Neural crest cell (in vitro differentiated cells): ENCODE data around the gene LARP1. TPM values are rescaled to one million over a fixed set of nuclear protein-coding genes. Genes with fewer than 3 reads are reported as not detected.

Experiments
- DNase-seq: peaks from one replicate; pipeline ENCODE4 v3.0.0; 2021; ENCODE audit warnings: low read depth, mixed read lengths, low spot score
- H3K27ac Mint-ChIP-seq: one replicate; pipeline ENCODE4 v1.8.0; 2021; ENCODE audit warnings: mild to moderate bottlenecking, mixed read lengths; ENCODE audit not compliant: unreplicated experiment
- H3K27me3 Mint-ChIP-seq: 2 replicates; pipeline ENCODE4 v1.8.0; 2021; ENCODE audit warnings: low read depth, mild to moderate bottlenecking, mixed read lengths
- H3K36me3 Mint-ChIP-seq: 2 replicates; pipeline ENCODE4 v1.8.0; 2021; ENCODE audit warnings: low read depth, mild to moderate bottlenecking, mixed read lengths
- H3K4me1 Mint-ChIP-seq: 2 replicates; pipeline ENCODE4 v1.8.0; 2021; ENCODE audit warnings: mixed read lengths
- H3K4me3 Mint-ChIP-seq: one replicate; pipeline ENCODE4 v1.8.0; 2021; ENCODE audit warnings: mild to moderate bottlenecking, mixed read lengths
- H3K9me3 Mint-ChIP-seq: 2 replicates; pipeline ENCODE4 v1.8.0; 2021; ENCODE audit warnings: mixed read lengths
- total RNA-seq: library from RNA; stranded (reverse); gene quantifications from 2 replicates; pipeline ENCODE4 v1.2.1, GENCODE V29; 2021
- TF ChIP-seq, protein P1 (sequence below): fragments of 200-600 bp; sonication (generic); conservative IDR thresholded peaks from 2 replicates; pipeline ENCODE4 v1.5.0; 2021; ENCODE audit warnings: antibody characterized with exemption, mild to moderate bottlenecking

The LARP1 gene
- total RNA-seq, 1 donor from 2014 or later = 231 TPM

DNA sequence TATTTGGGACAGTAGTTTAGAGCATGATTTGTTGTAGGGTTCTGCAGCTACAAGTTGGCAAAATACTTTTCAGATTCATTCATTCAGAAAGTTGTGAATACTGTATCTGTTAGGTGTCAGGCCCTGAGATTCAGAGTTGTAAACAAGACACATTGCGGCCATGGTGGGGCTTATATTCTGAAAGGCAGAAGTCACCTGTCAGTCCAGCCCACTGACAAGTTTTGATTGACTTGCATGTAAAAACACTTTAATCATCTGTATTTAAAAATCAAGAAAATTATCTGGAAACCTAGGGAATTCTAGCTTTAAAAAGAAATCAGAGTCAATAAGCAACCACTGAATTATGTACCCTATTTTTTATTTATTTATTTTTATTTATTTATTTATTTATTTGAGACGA is 13.0 kb downstream of the LARP1 start:
- DNase-seq = no peak
- H3K4me1 Mint-ChIP-seq = peaks cover 65% of the 10 kb centered on the region
- H3K27me3 Mint-ChIP-seq = no peaks in the 10 kb centered on the region
- H3K9me3 Mint-ChIP-seq = no peaks in the 10 kb centered on the region
- H3K27ac Mint-ChIP-seq = no peak overlapping the region
- H3K4me3 Mint-ChIP-seq = no peak overlapping the region
- TF ChIP-seq, protein P1, sequence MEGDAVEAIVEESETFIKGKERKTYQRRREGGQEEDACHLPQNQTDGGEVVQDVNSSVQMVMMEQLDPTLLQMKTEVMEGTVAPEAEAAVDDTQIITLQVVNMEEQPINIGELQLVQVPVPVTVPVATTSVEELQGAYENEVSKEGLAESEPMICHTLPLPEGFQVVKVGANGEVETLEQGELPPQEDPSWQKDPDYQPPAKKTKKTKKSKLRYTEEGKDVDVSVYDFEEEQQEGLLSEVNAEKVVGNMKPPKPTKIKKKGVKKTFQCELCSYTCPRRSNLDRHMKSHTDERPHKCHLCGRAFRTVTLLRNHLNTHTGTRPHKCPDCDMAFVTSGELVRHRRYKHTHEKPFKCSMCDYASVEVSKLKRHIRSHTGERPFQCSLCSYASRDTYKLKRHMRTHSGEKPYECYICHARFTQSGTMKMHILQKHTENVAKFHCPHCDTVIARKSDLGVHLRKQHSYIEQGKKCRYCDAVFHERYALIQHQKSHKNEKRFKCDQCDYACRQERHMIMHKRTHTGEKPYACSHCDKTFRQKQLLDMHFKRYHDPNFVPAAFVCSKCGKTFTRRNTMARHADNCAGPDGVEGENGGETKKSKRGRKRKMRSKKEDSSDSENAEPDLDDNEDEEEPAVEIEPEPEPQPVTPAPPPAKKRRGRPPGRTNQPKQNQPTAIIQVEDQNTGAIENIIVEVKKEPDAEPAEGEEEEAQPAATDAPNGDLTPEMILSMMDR = no peak
- H3K36me3 Mint-ChIP-seq = no peaks in the 10 kb centered on the region

DNA sequence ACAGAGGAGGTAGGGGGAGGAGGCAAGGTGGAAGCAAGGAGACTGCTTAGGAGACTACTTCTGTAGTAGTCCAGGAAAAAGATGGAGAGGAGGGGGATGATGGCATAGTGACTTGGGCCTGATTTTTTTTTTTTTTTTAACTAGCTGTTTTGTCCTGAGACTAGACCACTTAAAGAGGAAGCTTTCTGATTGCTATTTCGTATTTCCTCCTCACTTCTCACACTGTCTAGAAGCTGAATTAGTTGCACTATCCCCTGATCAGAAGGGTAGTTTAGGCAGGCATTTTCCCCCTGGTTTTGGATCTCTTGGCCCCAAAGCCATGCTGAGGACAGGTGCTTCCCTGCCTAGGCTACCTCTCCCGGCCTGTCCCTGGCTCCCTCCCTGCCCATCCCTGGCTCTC is 14.9 kb downstream of the LARP1 start:
- H3K27ac Mint-ChIP-seq = peak overlapping the region; percentile 14
- peaks cover 68% of the 10 kb centered on the region for H3K4me1 Mint-ChIP-seq
- H3K4me3 Mint-ChIP-seq = no peak overlapping the region
- no peaks in the 10 kb centered on the region for H3K9me3 Mint-ChIP-seq
- DNase-seq = no peak
- H3K36me3 Mint-ChIP-seq = no peaks in the 10 kb centered on the region
- H3K27me3 Mint-ChIP-seq = no peaks in the 10 kb centered on the region
- TF ChIP-seq, protein P1 = no peak

DNA sequence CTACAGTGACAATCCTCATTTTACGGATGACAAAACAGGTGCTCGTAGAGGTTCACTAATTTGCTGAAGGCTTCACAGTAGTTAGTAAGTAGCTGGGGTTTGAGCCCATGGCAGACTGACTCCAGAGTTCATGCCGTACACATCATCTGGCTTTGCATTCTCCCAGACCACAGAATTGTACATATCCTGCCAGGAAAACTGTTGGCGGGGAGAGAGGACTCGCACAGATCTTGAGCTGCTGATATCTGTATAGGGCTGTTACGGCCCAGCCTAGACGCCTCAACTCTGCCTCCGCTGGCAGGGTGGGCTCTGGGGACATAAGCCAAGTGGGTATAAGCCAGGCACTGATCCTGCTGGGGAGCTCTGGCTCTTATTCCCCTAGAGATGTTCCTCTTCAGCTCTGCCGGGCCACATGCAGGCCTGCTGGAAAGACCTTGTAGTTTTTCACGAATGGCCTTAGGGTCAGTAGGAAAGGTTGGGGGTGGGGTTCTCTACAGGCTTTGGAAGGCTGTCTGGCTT is 16.3 kb downstream of the LARP1 start:
- DNase-seq = peak; percentile 10
- TF ChIP-seq, protein P1 = no peak
- H3K4me1 Mint-ChIP-seq = peaks cover 60% of the 10 kb centered on the region

DNA sequence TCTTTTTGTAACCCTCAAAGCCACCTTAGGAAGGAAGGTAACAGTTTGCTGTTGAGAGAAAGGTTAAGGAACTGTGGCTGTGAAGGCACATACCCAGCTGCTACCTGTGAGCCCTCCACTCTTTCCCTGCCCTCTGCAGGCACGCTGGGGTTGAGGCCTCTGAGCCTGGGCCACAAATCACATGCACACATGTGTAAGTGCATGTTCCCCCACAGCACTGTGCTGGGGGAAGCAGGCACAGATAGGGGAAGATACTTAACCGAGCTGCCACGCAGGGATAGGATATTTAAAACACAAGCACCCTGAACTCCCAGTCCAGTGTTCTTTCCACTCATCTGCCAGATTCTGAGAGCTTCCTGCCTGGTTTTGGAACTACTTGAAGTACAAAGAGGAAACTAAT is 18.1 kb downstream of the LARP1 start:
- H3K9me3 Mint-ChIP-seq = no peaks in the 10 kb centered on the region
- DNase-seq = no peak
- H3K27ac Mint-ChIP-seq = no peak overlapping the region
- TF ChIP-seq, protein P1 = no peak
- no peak overlapping the region for H3K4me3 Mint-ChIP-seq
- H3K27me3 Mint-ChIP-seq = no peaks in the 10 kb centered on the region
- H3K36me3 Mint-ChIP-seq = no peaks in the 10 kb centered on the region
- peaks cover 47% of the 10 kb centered on the region for H3K4me1 Mint-ChIP-seq

More for the DNA sequence above, 16.3 kb downstream of the LARP1 start:
- no peaks in the 10 kb centered on the region for H3K27me3 Mint-ChIP-seq
- no peaks in the 10 kb centered on the region for H3K36me3 Mint-ChIP-seq
- peak overlapping the region; percentile 28 for H3K4me3 Mint-ChIP-seq
- no peaks in the 10 kb centered on the region for H3K9me3 Mint-ChIP-seq
- H3K27ac Mint-ChIP-seq = peak overlapping the region; percentile 46

DNA sequence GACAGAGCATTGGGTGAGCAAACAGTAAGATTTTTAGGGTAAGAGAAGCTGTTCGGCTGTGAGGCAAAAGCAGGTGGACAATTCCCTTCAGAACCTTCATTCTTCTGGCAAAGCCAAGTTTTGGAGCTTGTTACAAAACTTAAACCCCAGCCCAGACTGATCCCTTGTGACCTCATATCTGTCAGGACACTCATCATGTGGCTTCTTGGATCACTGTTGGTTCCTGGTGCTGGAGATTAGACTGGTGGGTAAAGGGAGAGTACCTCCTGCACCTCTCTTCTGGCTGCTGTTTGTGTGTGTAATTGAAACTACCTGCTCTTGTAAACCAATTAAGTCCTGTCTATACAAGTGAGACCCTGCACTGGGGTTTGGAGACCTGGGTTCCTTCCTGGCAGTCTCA is 21.0 kb downstream of the LARP1 start:
- Mint-ChIP-seq H3K36me3 (no peaks in the 10 kb centered on the region), H3K27me3 (no peaks in the 10 kb centered on the region), H3K4me1 (peaks cover 33% of the 10 kb centered on the region), H3K9me3 (no peaks in the 10 kb centered on the region), H3K27ac (no peak overlapping the region), H3K4me3 (no peak overlapping the region)
- DNase-seq = no peak
- TF ChIP-seq, protein P1 = no peak
